GM21423 (cell line): ENCODE results near the gene NTRK2.
"Not testable (repeated sequence)": the region's sequence is repeated elsewhere in the genome, so short reads cannot be mapped to it uniquely, and the experiment has no call there.

Source experiments
- ATAC-seq: cut with Tn5 transposase; IDR thresholded peaks from one replicate; pipeline ENCODE4 v1.9.1; 2021; ENCODE audit warnings: mild to moderate bottlenecking, moderate library complexity; ENCODE audit not compliant: unreplicated experiment

The NTRK2 gene

DNA sequence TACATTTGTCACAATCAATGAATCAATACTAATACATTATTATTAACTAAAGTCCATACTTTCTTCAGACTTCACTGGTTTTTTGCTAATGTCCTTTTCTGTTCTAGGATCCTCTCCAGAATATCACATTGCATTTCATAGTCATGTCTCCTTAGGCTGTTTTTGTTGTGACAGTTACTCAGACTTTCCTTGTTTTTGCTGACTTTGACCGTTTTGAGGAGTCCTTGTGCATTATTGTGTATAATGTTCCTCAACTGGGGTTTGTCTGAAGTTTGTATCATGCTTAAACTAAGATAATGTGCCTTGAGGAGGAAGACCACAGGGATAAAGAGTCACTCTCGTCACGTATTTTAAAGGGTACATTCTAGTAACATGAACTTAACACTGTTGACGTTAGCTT is 376.9 kb downstream of the NTRK2 start:
- no peak for ATAC-seq

DNA sequence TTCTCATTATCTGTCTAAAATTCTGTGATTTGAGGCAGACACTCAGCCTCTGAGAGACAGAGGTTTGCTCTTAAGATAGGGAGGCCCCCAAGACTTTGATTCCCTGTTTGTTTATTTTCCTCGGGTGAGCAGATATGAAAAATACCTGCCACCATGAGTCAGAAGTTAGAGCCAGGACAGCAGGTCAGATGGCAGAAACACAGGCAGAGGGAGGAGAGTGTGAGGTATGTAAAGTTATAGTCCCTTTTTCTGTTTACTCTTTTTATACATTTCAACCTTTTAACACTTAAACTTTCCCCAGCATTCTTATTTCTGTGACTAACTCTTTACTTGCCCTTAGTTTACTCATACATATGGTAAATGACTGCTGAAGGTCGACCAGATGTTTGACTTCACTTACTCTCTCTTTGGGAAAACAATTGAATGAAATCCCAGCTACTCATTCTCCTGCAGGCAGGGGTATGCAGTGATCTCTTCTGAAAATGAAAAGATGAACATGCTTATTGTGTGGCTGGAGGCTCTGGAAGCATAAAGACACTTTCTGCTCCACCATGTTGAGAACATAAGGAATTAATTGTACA is 383.8 kb downstream of the NTRK2 start:
- ATAC-seq: no peak

DNA sequence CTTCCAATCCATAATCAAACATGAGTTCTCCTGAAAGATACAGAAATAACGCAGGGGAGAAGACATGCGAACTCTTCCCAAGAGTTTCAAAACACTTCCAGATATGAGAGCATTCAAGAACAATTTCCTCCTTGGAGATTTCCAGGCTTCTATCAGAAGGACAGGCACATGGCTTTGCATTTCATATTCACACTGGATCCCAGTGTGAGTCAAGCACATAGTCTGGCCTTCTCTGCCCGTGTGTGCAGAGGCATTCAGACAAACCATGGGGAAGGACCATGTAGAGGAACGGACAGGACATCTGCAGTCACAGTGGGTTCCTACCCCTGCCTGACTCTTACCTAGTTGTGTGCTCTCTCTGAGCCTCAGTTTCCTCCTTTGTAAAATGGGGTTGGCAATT is 384.5 kb downstream of the NTRK2 start:
- no peak for ATAC-seq

DNA sequence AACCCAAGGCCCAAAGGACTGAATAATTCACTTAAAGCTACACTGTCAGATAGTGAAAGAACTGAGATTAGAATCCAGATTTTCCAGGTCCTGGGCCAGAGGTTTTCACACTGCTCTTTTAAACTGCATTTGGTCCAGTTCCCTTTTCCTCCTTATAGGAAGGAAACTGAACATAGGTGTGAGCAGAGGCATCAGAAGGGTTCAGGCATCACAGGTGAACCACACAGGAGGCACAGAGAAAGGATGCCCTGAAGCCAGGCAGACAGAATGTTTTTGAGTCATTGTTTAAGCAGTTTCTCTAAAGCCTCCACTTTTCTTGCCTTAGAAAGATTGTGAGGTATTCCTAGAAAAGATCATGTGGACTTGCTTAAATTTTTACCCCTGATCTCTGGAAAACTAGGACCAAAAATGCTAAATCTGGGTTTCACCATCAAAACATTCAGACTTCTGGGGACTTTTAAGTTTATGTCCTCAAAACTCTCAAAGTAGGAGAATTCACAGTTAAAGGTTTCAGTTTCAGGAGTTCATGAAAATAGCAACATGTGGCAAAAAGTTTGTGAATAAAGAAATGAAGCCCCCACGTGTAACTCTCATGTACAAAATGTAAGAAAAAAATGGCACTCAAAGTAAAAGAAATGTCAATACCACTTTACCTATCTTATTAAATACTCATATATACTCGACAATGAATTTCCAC is 386.1 kb downstream of the NTRK2 start:
- no peak for ATAC-seq

DNA sequence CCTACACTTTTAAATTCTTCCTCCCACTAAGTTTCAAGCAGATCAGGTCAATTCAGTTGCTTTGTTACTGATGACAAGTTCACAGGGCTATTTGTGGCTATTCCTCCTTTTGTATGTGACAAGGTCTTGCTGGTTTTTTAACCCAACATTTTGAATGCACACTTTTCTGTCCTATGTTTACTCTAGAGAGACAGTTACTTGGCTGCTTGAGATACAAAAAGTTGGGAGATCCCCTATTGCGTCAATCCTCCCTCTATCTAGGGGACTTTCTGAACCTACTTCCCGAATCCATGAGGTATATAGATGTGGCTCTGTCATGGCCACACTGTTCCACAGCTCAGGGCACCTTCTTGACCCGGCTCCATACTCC is 386.7 kb downstream of the NTRK2 start:
- ATAC-seq: no peak

DNA sequence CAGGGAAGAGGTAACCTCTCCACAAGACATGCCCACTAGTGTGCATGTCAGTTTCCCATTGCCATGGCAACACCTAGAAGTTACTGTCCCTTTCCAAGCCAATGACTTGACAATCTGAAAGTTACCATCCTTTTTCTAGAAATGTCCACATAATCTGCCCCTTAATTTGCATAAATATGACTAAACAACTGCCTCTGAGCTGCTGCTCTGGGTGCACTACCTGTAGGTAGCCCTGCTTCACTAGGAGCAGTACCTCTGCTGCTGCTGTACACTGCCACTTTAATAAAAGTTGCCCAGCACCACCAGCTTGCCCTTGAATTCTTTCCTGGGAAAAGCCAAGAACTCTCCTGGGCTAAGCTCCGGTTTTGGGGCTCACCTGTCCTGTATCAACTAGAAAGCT is 392.4 kb downstream of the NTRK2 start:
- ATAC-seq: no peak

DNA sequence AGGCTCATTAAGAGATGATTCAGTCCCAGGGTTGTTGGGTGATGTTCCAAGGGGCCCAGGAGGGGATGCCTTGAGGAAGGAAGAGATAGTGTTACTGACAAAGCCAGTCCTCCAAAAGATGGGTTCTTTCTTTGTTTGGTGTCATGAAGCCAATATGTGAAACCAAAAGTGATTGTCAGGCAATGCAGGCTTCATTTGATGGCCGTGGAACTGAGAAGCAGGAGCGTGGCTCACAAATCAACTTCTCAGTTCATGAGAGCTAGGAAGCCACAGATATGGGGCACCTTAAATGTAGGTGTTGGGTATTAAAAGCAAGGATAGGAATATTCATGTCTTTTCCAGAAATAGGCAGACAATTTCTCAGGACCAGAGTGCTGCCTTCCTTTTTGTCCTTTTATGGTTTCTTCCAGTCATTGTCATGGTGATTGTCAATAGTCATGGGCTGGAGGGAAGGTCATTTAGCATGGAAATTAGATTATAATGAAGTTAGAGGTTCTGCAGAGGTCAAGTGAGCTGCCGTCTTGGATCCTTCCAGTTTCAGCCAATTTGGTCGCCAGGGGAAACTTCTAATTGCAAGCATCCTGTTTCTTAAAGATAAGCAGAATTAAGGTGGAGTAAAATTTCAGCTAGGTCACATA is 393.0 kb downstream of the NTRK2 start:
- ATAC-seq: no peak

DNA sequence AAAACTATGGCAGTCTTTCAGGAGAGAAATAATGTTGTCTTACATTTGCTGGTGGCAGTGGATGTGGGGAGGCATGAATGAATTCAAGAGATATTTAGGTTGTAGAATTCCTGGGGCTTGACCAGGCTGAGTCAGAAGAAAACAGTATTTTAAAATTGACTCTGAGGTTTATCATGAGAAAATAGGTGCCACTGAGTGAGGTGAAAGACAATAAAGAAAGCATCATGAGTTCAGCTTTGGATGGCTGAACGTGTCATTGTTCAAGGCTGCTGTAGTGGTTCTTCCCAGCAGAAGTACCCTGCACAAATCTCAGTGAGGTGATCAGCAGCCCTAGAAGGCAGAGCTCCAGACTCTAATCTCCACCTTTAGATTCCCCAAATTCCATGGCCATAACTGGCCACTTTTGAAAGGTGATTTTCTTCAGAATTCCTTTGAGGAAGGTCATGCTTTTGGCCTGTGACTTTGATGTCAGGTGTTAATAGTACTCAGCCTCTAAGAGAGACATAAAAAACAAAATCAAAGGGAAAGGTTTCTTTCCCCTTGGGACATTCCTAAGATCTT is 395.4 kb downstream of the NTRK2 start:
- ATAC-seq: no peak

DNA sequence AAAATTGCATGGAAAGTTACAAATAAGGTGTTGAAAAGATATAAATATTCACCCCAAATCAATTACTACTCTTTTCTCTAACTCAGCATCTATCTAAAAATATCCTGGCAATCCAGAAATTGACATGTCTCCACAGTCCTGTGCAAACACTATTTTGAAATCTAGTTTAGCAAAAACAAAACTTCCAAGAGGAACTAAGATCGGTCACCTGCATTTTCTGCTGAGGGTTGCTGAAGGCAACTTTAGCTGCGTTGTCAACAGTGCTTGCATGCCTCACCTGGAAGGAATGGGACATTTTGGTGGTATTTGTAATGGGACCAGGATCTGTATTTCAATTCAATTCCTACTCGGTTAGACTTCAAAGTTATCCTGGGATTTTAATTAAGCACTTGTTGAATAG is 398.3 kb downstream of the NTRK2 start:
- no peak for ATAC-seq

DNA sequence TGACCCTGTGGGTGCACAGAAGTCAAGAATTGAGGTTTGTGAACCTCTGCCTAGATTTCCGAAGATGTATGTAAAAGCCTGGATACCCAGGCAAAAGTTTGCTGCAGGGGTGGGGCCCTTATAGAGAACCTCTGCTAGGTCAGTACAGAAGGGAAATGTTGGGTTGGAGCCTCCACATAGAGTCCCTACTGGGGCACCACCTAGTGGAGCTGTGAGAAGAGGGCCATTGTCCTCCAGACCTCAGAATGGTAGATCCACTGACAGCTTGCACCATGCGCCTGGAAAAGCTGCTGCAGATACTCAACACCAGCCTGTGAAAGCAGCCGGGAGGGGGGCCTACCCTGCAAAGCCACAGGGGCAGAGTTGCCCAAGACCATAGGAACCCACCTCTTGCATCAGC is 399.9 kb downstream of the NTRK2 start:
- not testable (repeated sequence) for ATAC-seq
